Measurements from ENCODE around the gene LIFR. TPM values are rescaled to one million over a fixed set of nuclear protein-coding genes. Genes with fewer than 3 reads are reported as not detected.

LIFR gene
- total and polyA plus RNA-seq, 2 of the 4 experiments (the other 2 are of a cell fraction), result 1.9 to 10.4 TPM

DNA sequence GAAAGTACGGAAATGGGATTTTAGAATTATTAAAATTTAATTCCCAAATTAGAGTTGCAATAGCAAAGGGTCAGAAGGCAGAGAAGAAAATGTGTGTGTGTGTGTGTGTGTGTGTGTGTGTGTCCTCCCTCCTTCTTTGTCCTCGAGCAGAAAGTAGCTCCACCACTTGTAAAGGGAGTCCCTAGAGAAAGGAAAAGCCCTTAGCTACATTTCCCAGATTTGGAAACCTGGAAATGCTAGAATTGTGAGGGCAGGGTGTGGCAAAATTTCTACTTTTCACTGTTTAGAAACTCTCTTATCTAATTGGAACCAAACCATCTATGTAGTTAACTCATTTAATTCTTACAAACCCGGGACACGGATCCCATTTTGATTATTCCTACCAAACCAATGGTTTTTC, 33.2 kb upstream of the LIFR start:
- H3K4me1 ChIP-seq (ENCODE audit: control insufficient read depth, insufficient read depth, low read length), result peaks cover 6% of the 10 kb centered on the region; the same call in 1 of the 2 replicates
- no peak overlapping the region for H4K5ac ChIP-seq (ENCODE audit: low read depth, low read length)
- dilution Hi-C loops (cut with HindIII; ENCODE audit: low sequenced_read_pairs, unreplicated experiment) (no loop called here), in situ Hi-C loops (cut with MboI; ENCODE audit: low sequenced_read_pairs) (no loop called here), intact Hi-C loops (cut with micrococcal nuclease) (no loop called here)
- H3K36me3 ChIP-seq (ENCODE audit: control insufficient read depth, insufficient read depth, low read length), result no peaks in the 10 kb centered on the region
- H2AK5ac ChIP-seq (ENCODE audit: low read depth, low read length), result no peak overlapping the region
- H2AFZ ChIP-seq (replicated peaks; ENCODE audit: low read length, poor library complexity), result no peak overlapping the region
- TF ChIP-seq FOS (IDR thresholded peaks at IDR 0.05; ENCODE audit: low read depth, low read length) (no peak), BHLHE40 (IDR thresholded peaks at IDR 0.05; ENCODE audit: low read depth, low read length) (no peak)
- H3K18ac ChIP-seq (ENCODE audit: low read depth, low read length), result no peak overlapping the region
- no peak overlapping the region for H2BK20ac ChIP-seq (ENCODE audit: low read depth, low read length)
- no peak overlapping the region for H3K4ac ChIP-seq (ENCODE audit: low read depth, low read length)
- no TSS peak for BruUV-seq (replicated peaks)
- no peak overlapping the region for H2BK120ac ChIP-seq (ENCODE audit: low read depth, low read length)
- H3K9me3 ChIP-seq (ENCODE audit: control insufficient read depth, insufficient read depth, low read length), result no peaks in the 10 kb centered on the region
- no peak overlapping the region for H4K8ac ChIP-seq (ENCODE audit: low read depth in 2 of 2, low read length in 2 of 2)
- H2AK9ac ChIP-seq (replicated peaks; ENCODE audit: low read depth, low read length, poor library complexity), result no peak overlapping the region
- H3K79me1 ChIP-seq (ENCODE audit: low read depth in 1 of 2, low read length in 2 of 2), result no peaks in the 10 kb centered on the region
- H3K27ac ChIP-seq (ENCODE audit: insufficient read depth, low read length), result no peak overlapping the region
- CTCF ChIA-PET, result no interaction called here
- DNase-seq (no peak), ATAC-seq (ENCODE audit: low read depth) (no peak)
- H3K4me2 ChIP-seq (ENCODE audit: low read depth, low read length), result no peak overlapping the region
- H3K9me1 ChIP-seq (ENCODE audit: insufficient read depth, low read length), result no peaks in the 10 kb centered on the region; the same call in 1 of the 2 replicates
- peaks cover 3% of the 10 kb centered on the region; the same call in 1 of the 2 replicates for H3K27me3 ChIP-seq (ENCODE audit: control insufficient read depth, insufficient read depth, low read length)
- no peak overlapping the region for H3K4me3 ChIP-seq (ENCODE audit: insufficient read depth, low read depth, low read length)
- H2BK15ac ChIP-seq (ENCODE audit: low read depth, low read length), result no peak overlapping the region
- H3K23ac ChIP-seq (ENCODE audit: low read depth, low read length), result no peak overlapping the region
- POLR2A ChIA-PET (ENCODE audit: unreplicated experiment), result no interaction called here
- WGBS, 2 experiments (ENCODE audit: extremely low coverage in 2 of 2, insufficient read length in 1 of 2), result 100% methylated on average over 1 of the region's 4 CpGs; no CpG with 5 or more reads in 1 of the 2 experiments
- no peak overlapping the region for H3K56ac ChIP-seq (ENCODE audit: extremely low read depth, insufficient read depth, low read length)
- no peak overlapping the region for H3K9ac ChIP-seq (ENCODE audit: low read depth, low read length)
- no peak overlapping the region for H4K91ac ChIP-seq (ENCODE audit: insufficient read depth, low read depth, low read length)
- no peaks in the 10 kb centered on the region for H4K20me1 ChIP-seq (ENCODE audit: insufficient read depth, low read length)
- H3K14ac ChIP-seq (replicated peaks; ENCODE audit: low read depth, low read length), result no peak overlapping the region
- no peak overlapping the region for H2BK5ac ChIP-seq (ENCODE audit: low read depth, low read length, poor library complexity, severe bottlenecking)
